KMS-11 (cell line): ENCODE data around the gene TMEFF2.

Source experiments
- H2AFZ ChIP-seq: fragments of 200-600 bp; sonication (generic); 2 replicates; pipeline ENCODE4 v1.6.1; 2016; ENCODE audit warnings: antibody characterized with exemption, mixed run types, low read depth
- H3K27ac ChIP-seq: fragments of 200-600 bp; sonication (generic); 2 replicates; pipeline ENCODE4 v1.6.1; 2016; ENCODE audit warnings: mild to moderate bottlenecking, mixed run types
- H3K27me3 ChIP-seq: fragments of 200-600 bp; sonication (generic); 2 replicates; pipeline ENCODE4 v1.6.1; 2017; ENCODE audit warnings: mild to moderate bottlenecking, low read depth, mixed run types, moderate library complexity; ENCODE audit not compliant: insufficient read depth
- H3K36me3 ChIP-seq: fragments of 200-600 bp; sonication (generic); 2 replicates; pipeline ENCODE4 v1.6.1; 2017; ENCODE audit warnings: mild to moderate bottlenecking, mixed run types; ENCODE audit not compliant: insufficient read depth
- H3K4me1 ChIP-seq: fragments of 200-600 bp; sonication (generic); 2 replicates; pipeline ENCODE4 v1.6.1; 2016; ENCODE audit warnings: mild to moderate bottlenecking, low read depth, mixed run types; ENCODE audit not compliant: poor library complexity, severe bottlenecking
- H3K4me2 ChIP-seq: fragments of 200-600 bp; sonication (generic); 2 replicates; pipeline ENCODE4 v1.7.0; 2016; ENCODE audit warnings: mild to moderate bottlenecking, mixed run types
- H3K4me3 ChIP-seq: fragments of 200-600 bp; sonication (generic); IDR thresholded peaks from 2 replicates; pipeline ENCODE4 v1.6.1; 2017; ENCODE audit warnings: low read depth, low read length, mixed read lengths; ENCODE audit not compliant: insufficient read depth
- H3K79me2 ChIP-seq: fragments of 200-600 bp; sonication (generic); 2 replicates; pipeline ENCODE4 v1.6.1; 2016; ENCODE audit warnings: low read depth, mixed run types; ENCODE audit not compliant: insufficient read depth
- H3K9ac ChIP-seq: fragments of 200-600 bp; sonication (generic); 2 replicates; pipeline ENCODE4 v1.6.1; 2016; ENCODE audit warnings: mild to moderate bottlenecking, mixed run types
- H4K20me1 ChIP-seq: fragments of 200-600 bp; sonication (generic); 2 replicates; pipeline ENCODE4 v1.6.1; 2016; ENCODE audit warnings: mild to moderate bottlenecking, mixed run types; ENCODE audit not compliant: insufficient read depth
- TF ChIP-seq, protein P1 (sequence below): fragments of 200-600 bp; sonication (generic); conservative IDR thresholded peaks from 2 replicates; pipeline ENCODE4 v1.6.1; 2017; ENCODE audit warnings: low read depth, mild to moderate bottlenecking, antibody characterized with exemption, low read length, moderate library complexity, mixed read lengths

TMEFF2 gene

GRCh38 chr2:191954451-191954850, 240.3 kb downstream of the TMEFF2 start:
- H3K27me3 ChIP-seq, result no peaks in the 10 kb centered on the region
- H3K79me2 ChIP-seq, result no peaks in the 10 kb centered on the region
- no peak overlapping the region for H2AFZ ChIP-seq
- H3K4me3 ChIP-seq, result no peak overlapping the region
- no peaks in the 10 kb centered on the region for H3K4me1 ChIP-seq
- TF ChIP-seq, protein P1, sequence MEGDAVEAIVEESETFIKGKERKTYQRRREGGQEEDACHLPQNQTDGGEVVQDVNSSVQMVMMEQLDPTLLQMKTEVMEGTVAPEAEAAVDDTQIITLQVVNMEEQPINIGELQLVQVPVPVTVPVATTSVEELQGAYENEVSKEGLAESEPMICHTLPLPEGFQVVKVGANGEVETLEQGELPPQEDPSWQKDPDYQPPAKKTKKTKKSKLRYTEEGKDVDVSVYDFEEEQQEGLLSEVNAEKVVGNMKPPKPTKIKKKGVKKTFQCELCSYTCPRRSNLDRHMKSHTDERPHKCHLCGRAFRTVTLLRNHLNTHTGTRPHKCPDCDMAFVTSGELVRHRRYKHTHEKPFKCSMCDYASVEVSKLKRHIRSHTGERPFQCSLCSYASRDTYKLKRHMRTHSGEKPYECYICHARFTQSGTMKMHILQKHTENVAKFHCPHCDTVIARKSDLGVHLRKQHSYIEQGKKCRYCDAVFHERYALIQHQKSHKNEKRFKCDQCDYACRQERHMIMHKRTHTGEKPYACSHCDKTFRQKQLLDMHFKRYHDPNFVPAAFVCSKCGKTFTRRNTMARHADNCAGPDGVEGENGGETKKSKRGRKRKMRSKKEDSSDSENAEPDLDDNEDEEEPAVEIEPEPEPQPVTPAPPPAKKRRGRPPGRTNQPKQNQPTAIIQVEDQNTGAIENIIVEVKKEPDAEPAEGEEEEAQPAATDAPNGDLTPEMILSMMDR, result no peak
- no peak overlapping the region for H3K9ac ChIP-seq
- no peak overlapping the region for H3K4me2 ChIP-seq
- H3K27ac ChIP-seq, result no peak overlapping the region
- no peaks in the 10 kb centered on the region for H4K20me1 ChIP-seq
- no peaks in the 10 kb centered on the region for H3K36me3 ChIP-seq

DNA sequence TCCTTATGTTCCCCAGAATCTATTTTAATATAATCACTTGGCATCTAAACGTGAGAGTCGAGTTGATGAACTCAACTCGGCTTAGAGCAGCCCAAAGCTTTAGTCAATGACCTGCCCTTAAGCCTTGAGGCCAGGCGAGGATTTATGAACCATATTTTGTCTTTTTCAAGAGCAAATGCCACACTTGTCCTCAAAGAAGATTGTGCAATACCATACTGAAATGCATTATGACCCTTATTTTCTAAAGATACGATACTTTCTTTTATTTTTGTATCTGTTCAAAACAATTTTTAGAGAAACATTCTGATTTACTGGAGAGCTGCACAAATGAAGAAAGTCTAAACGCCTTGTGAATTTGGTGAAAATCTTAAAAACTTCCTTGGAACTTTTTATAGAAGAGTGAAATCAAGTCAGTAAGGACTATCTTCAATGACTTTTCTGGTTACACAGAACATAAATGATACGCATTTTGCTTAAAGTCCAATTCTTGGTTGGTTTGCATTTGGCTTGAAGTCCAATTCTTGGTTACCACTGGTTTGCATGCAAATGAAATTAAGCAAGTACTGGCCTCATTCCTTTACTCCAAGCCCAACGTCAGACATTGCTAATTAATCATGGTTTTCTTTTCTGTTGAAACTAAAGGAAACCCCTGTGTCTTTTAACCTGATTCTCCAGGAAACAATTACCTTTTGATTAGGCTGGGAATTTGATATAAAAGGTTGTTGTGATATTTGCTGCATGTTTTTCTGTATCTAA, 242.0 kb downstream of the TMEFF2 start:
- no peaks in the 10 kb centered on the region for H3K36me3 ChIP-seq
- no peak overlapping the region for H3K4me2 ChIP-seq
- H4K20me1 ChIP-seq, result no peaks in the 10 kb centered on the region
- TF ChIP-seq, protein P1, result no peak
- H3K4me3 ChIP-seq, result no peak overlapping the region
- H2AFZ ChIP-seq, result no peak overlapping the region
- H3K9ac ChIP-seq, result no peak overlapping the region
- H3K27me3 ChIP-seq, result no peaks in the 10 kb centered on the region
- no peaks in the 10 kb centered on the region for H3K79me2 ChIP-seq
- no peaks in the 10 kb centered on the region for H3K4me1 ChIP-seq
- no peak overlapping the region for H3K27ac ChIP-seq

DNA sequence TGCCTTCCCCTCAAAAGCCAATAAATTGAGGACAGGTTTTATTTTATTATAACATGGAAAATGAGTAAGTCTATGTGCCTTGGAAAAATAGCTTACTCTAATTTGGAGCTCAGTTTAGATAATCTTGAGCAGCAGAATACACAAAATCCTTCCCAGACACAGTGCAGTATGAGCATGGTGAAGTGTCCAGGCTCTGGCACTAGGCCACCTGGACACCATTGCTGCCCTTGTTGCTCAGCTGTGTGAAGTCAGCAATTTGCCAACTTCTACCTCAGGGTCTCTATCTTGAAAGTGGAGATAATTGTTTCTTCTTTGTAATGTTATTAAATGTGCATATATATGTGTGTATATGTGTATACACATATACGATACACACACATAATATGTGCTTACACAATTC, 242.9 kb downstream of the TMEFF2 start:
- H3K9ac ChIP-seq, result no peak overlapping the region
- H3K4me1 ChIP-seq, result no peaks in the 10 kb centered on the region
- H4K20me1 ChIP-seq, result no peaks in the 10 kb centered on the region
- no peak overlapping the region for H2AFZ ChIP-seq
- no peak overlapping the region for H3K4me2 ChIP-seq
- no peaks in the 10 kb centered on the region for H3K36me3 ChIP-seq
- H3K4me3 ChIP-seq, result no peak overlapping the region
- no peaks in the 10 kb centered on the region for H3K27me3 ChIP-seq
- TF ChIP-seq, protein P1, result no peak
- no peaks in the 10 kb centered on the region for H3K79me2 ChIP-seq
- no peak overlapping the region for H3K27ac ChIP-seq

DNA sequence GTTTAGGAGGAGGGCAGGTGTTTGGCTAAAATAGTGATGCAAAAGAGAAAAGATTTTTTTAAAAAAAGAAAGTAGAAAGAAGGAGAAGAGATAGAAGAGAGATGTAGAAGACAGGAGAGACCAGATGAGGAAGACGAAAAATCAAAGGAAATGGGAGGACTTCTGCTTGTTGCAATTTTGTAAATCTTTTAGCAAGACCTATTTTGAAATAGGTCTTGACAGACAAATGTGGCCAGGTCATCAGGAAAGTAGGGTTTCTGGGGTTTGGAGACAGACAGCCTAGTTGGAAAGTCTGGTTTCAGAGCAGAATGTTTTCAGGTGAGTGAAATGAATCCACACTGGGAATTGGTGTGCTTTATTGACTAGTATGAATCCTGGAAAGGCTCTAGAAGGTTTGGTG, 243.4 kb downstream of the TMEFF2 start:
- no peak overlapping the region for H3K4me3 ChIP-seq
- no peaks in the 10 kb centered on the region for H3K4me1 ChIP-seq
- H2AFZ ChIP-seq, result no peak overlapping the region
- H3K27me3 ChIP-seq, result no peaks in the 10 kb centered on the region
- TF ChIP-seq, protein P1, result no peak
- no peak overlapping the region for H3K9ac ChIP-seq
- no peaks in the 10 kb centered on the region for H3K79me2 ChIP-seq
- no peak overlapping the region for H3K27ac ChIP-seq
- no peaks in the 10 kb centered on the region for H3K36me3 ChIP-seq
- no peak overlapping the region for H3K4me2 ChIP-seq
- no peaks in the 10 kb centered on the region for H4K20me1 ChIP-seq
